Measurements from ENCODE around the gene LPP. TPM values are rescaled to one million over a fixed set of nuclear protein-coding genes. Genes with fewer than 3 reads are reported as not detected.
A peak's percentile ranks its signal among the peaks of the same experiment; 100 is the strongest.
"Not testable (repeated sequence)": the region's sequence is repeated elsewhere in the genome, so short reads cannot be mapped to it uniquely, and the experiment has no call there.

The LPP gene
- total and polyA plus RNA-seq, 8 donors, result 8.0 to 885 (median 305) TPM

GRCh38 chr3:188126276-188126675 is 27.7 kb upstream of the LPP start:
- H3K9me3 ChIP-seq, result no peaks in the 10 kb centered on the region
- H3K36me3 ChIP-seq, result no peaks in the 10 kb centered on the region
- TF ChIP-seq POLR2A (IDR thresholded peaks at IDR 0.05) (no peak), EP300 (IDR thresholded peaks at IDR 0.05) (no peak), POLR2AphosphoS5 (IDR thresholded peaks at IDR 0.05) (no peak), CTCF (IDR thresholded peaks at IDR 0.05) (no peak)
- no peak overlapping the region for H3K4me3 ChIP-seq
- no peak for DNase-seq
- 78 to 93% (median 92%) methylated on average over 2 of the region's 2 CpGs for WGBS, 5 donors
- peak overlapping the region in 1 of 5 donors; percentile 59 for H3K27ac ChIP-seq
- intact Hi-C loops (cut with DNase I; ENCODE audit: low total_unique reads), result no loop called here
- peaks cover 0 to 19% (median 6%) of the 10 kb centered on the region in 4 donors for H3K4me1 ChIP-seq
- no peaks in the 10 kb centered on the region for H3K27me3 ChIP-seq

- DNase-seq, result peak in 1 of 2 donors; percentile 26
- H3K9me3 ChIP-seq, result no peaks in the 10 kb centered on the region
- intact Hi-C loops (cut with DNase I; ENCODE audit: low total_unique reads), result no loop called here
- peaks cover 0 to 19% (median 6%) of the 10 kb centered on the region in 4 donors for H3K4me1 ChIP-seq
- peak overlapping the region in 1 of 5 donors; percentile 59 for H3K27ac ChIP-seq
- no peaks in the 10 kb centered on the region for H3K27me3 ChIP-seq
- 67 to 83% (median 80%) methylated on average over 8 of the region's 8 CpGs for WGBS, 5 donors
- no peaks in the 10 kb centered on the region for H3K36me3 ChIP-seq
- no peak overlapping the region for H3K4me3 ChIP-seq
- no peak for TF ChIP-seq CTCF (IDR thresholded peaks at IDR 0.05)
- TF ChIP-seq POLR2A (IDR thresholded peaks at IDR 0.05), result no peak
- no peak for TF ChIP-seq POLR2AphosphoS5 (IDR thresholded peaks at IDR 0.05)
These were observed 27.0 kb upstream of the LPP start for GRCh38 chr3:188126934-188127333.

GRCh38 chr3:188128905-188129304 is 25.1 kb upstream of the LPP start:
- Histone ChIP-seq H3K4me1 (peaks cover 0 to 19% (median 6%) of the 10 kb centered on the region in 4 donors), H3K9me3 (no peaks in the 10 kb centered on the region), H3K27ac (no peak overlapping the region), H3K36me3 (no peaks in the 10 kb centered on the region), H3K27me3 (no peaks in the 10 kb centered on the region), H3K4me3 (no peak overlapping the region)
- intact Hi-C loops (cut with DNase I; ENCODE audit: low total_unique reads), result no loop called here
- TF ChIP-seq POLR2AphosphoS5 (IDR thresholded peaks at IDR 0.05) (no peak), CTCF (IDR thresholded peaks at IDR 0.05) (no peak), EP300 (IDR thresholded peaks at IDR 0.05) (no peak), POLR2A (IDR thresholded peaks at IDR 0.05) (no peak)
- no peak for DNase-seq
- 92 to 100% (median 97%) methylated on average over 1 of the region's 1 CpG for WGBS, 5 donors

DNA sequence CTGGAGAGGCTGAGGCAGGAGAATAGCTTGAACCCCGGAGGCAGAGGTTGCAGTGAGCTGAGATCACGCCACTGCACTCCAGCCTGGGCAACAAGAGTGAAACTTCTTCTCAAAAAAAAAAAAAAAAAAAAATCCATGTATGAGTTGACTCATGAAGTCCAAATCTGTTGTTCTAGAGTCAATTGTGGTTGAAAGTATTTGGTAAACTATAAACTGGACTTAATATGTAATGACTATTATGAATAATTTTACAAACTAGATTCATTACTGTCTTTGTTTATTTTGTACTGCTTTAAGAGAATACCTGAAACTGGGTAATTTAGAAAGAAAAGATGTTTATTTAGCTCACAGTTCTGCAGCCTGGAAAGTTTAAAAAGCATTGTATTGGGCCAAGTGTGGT is 22.9 kb upstream of the LPP start:
- WGBS, 5 donors, result 77 to 96% (median 90%) methylated on average over 2 of the region's 2 CpGs

GRCh38 chr3:188133219-188133618 is 20.7 kb upstream of the LPP start:
- Histone ChIP-seq H3K27ac (no peak overlapping the region), H3K4me1 (no peaks in the 10 kb centered on the region), H3K27me3 (no peaks in the 10 kb centered on the region), H3K9me3 (no peaks in the 10 kb centered on the region), H3K4me3 (no peak overlapping the region), H3K36me3 (no peaks in the 10 kb centered on the region)
- intact Hi-C loops (cut with DNase I; ENCODE audit: low total_unique reads), result no loop called here
- TF ChIP-seq CTCF (IDR thresholded peaks at IDR 0.05) (no peak), POLR2AphosphoS5 (IDR thresholded peaks at IDR 0.05) (no peak), POLR2A (IDR thresholded peaks at IDR 0.05) (no peak), EP300 (IDR thresholded peaks at IDR 0.05) (no peak)
- 90 to 93% (median 91%) methylated on average over 5 of the region's 5 CpGs for WGBS, 5 donors
- DNase-seq, result no peak

More for the DNA sequence above, 22.9 kb upstream of the LPP start:
- H3K9me3 ChIP-seq; H3K4me3 ChIP-seq; H3K4me1 ChIP-seq; H3K36me3 ChIP-seq; DNase-seq; H3K27ac ChIP-seq; intact Hi-C loops (cut with DNase I; ENCODE audit: low total_unique reads); H3K27me3 ChIP-seq: not testable (repeated sequence)

Measured in stomach (tissue), 9 donors.